HL-60 (cell line): ENCODE results near the gene ANKS1B.

ENCODE experiments used
- DNase-seq, 2 experiments: peaks; one replicate each; pipeline ENCODE4 v3.0.0-alpha.2; 2010 to 2020; ENCODE audit warnings: low read depth in 1 of 2, low spot score in 1 of 2
- H3K27ac ChIP-seq: fragments of 250-450 bp; sonication (Bioruptor Pico); replicated peaks from 2 replicates; pipeline ENCODE4 v1.5.1; 2020; ENCODE audit warnings: mild to moderate bottlenecking, moderate library complexity
- H3K27me3 ChIP-seq: fragments of 250-450 bp; sonication (Bioruptor Pico); 2 replicates; pipeline ENCODE4 v1.5.1; 2021; ENCODE audit warnings: mild to moderate bottlenecking, moderate library complexity; ENCODE audit not compliant: insufficient read depth, poor library complexity, severe bottlenecking
- H3K4me3 ChIP-seq: replicated peaks from 2 replicates; pipeline ENCODE4 v1.5.1; 2011; ENCODE audit warnings: mild to moderate bottlenecking, control low read depth, low read length; ENCODE audit not compliant: insufficient read depth
- GABPA ChIP-seq: IDR thresholded peaks from 2 replicates; pipeline ENCODE4 v1.6.1; 2012; ENCODE audit warnings: low read depth
- POLR2AphosphoS5 ChIP-seq: IDR thresholded peaks from 2 replicates; pipeline ENCODE4 v1.6.1; 2012; ENCODE audit warnings: low read depth
- SPI1 ChIP-seq: IDR thresholded peaks from 2 replicates; pipeline ENCODE4 v1.6.1; 2012; ENCODE audit warnings: low read depth, mild to moderate bottlenecking, borderline replicate concordance
- TF ChIP-seq, protein P1 (sequence below): IDR thresholded peaks from 2 replicates; pipeline ENCODE4 v1.6.1; 2012; ENCODE audit warnings: low read depth; ENCODE audit not compliant: insufficient replicate concordance
- TF ChIP-seq, protein P2 (sequence below): IDR thresholded peaks from one replicate; pipeline ENCODE4 v1.5.1; 2011; ENCODE audit warnings: low read length, control low read depth, inconsistent platforms; ENCODE audit not compliant: insufficient read depth

ANKS1B gene

GRCh38 chr12:99135376-99135775 is 849.4 kb downstream of the ANKS1B start:
- no peak overlapping the region for H3K27ac ChIP-seq
- no peaks in the 10 kb centered on the region for H3K27me3 ChIP-seq
- H3K4me3 ChIP-seq, result no peak overlapping the region
- TF ChIP-seq POLR2AphosphoS5 (no peak), SPI1 (no peak), GABPA (no peak)
- TF ChIP-seq, protein P1, sequence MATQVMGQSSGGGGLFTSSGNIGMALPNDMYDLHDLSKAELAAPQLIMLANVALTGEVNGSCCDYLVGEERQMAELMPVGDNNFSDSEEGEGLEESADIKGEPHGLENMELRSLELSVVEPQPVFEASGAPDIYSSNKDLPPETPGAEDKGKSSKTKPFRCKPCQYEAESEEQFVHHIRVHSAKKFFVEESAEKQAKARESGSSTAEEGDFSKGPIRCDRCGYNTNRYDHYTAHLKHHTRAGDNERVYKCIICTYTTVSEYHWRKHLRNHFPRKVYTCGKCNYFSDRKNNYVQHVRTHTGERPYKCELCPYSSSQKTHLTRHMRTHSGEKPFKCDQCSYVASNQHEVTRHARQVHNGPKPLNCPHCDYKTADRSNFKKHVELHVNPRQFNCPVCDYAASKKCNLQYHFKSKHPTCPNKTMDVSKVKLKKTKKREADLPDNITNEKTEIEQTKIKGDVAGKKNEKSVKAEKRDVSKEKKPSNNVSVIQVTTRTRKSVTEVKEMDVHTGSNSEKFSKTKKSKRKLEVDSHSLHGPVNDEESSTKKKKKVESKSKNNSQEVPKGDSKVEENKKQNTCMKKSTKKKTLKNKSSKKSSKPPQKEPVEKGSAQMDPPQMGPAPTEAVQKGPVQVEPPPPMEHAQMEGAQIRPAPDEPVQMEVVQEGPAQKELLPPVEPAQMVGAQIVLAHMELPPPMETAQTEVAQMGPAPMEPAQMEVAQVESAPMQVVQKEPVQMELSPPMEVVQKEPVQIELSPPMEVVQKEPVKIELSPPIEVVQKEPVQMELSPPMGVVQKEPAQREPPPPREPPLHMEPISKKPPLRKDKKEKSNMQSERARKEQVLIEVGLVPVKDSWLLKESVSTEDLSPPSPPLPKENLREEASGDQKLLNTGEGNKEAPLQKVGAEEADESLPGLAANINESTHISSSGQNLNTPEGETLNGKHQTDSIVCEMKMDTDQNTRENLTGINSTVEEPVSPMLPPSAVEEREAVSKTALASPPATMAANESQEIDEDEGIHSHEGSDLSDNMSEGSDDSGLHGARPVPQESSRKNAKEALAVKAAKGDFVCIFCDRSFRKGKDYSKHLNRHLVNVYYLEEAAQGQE, result no peak
- TF ChIP-seq, protein P2, sequence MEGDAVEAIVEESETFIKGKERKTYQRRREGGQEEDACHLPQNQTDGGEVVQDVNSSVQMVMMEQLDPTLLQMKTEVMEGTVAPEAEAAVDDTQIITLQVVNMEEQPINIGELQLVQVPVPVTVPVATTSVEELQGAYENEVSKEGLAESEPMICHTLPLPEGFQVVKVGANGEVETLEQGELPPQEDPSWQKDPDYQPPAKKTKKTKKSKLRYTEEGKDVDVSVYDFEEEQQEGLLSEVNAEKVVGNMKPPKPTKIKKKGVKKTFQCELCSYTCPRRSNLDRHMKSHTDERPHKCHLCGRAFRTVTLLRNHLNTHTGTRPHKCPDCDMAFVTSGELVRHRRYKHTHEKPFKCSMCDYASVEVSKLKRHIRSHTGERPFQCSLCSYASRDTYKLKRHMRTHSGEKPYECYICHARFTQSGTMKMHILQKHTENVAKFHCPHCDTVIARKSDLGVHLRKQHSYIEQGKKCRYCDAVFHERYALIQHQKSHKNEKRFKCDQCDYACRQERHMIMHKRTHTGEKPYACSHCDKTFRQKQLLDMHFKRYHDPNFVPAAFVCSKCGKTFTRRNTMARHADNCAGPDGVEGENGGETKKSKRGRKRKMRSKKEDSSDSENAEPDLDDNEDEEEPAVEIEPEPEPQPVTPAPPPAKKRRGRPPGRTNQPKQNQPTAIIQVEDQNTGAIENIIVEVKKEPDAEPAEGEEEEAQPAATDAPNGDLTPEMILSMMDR, result no peak
- no peak for DNase-seq

- Histone ChIP-seq H3K27me3 (peaks cover 2% of the 10 kb centered on the region), H3K4me3 (no peak overlapping the region), H3K27ac (no peak overlapping the region)
- no peak for DNase-seq
- no peak for TF ChIP-seq POLR2AphosphoS5
- TF ChIP-seq, protein P1, result no peak
- TF ChIP-seq, protein P2, result no peak
- TF ChIP-seq GABPA, result no peak
Measured at GRCh38 chr12:99133401-99133800, 851.3 kb downstream of the ANKS1B start.

DNA sequence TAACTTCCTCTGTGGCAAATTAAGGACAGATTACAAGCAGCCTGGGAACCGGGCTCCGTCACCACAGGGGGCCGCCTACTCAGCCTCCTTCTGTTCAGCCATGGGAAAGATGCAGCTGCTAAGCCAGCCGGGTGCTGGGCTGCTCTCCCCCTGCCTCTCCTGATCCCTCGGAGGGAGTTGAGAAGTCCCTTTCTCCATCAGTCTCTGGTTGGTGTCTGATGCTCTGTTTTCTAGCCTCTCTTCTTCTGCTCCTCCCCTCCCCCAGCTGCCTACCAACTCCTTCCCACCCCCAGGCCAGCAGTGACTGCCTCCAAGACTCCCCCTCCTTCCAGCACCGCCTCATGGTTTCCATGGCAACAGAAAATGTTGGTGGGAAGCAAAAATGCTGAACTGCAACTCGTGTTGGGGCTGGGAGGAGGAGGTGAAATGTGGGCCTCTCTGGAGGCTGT is 853.0 kb downstream of the ANKS1B start:
- Histone ChIP-seq H3K4me3 (no peak overlapping the region), H3K27ac (no peak overlapping the region), H3K27me3 (peaks cover 2% of the 10 kb centered on the region)
- TF ChIP-seq SPI1 (no peak), GABPA (no peak), POLR2AphosphoS5 (no peak)
- TF ChIP-seq, protein P2, result no peak
- TF ChIP-seq, protein P1, result no peak
- DNase-seq, result no peak
